ENCODE measurements around the gene CNOT3.
"Not testable (repeated sequence)": the region's sequence is repeated elsewhere in the genome, so short reads cannot be mapped to it uniquely, and the experiment has no call there.

Gene CNOT3

GRCh38 chr19:54186934-54187381 lies 49.4 kb downstream of the CNOT3 start:
- no peak overlapping the region for H3K4me3 ChIP-seq (ENCODE audit: low read depth, low read length)
- H3K27me3 ChIP-seq (ENCODE audit: insufficient read depth, low read length) = no peaks in the 10 kb centered on the region
- no peak overlapping the region for H3K27ac ChIP-seq (ENCODE audit: low read depth, low read length)
- H2AFZ ChIP-seq (ENCODE audit: low read length, unreplicated experiment) = no peak overlapping the region
- peaks cover under 1% of the 10 kb centered on the region for H3K4me1 ChIP-seq (ENCODE audit: control insufficient read depth, insufficient read depth, low read length, unreplicated experiment)
- H3K36me3 ChIP-seq (ENCODE audit: insufficient read depth, low read length) = 0 out of 2 replicates have a peak, but pooled peaks cover 5% of the 10 kb centered on the region
- H3K79me2 ChIP-seq (ENCODE audit: control insufficient read depth, insufficient read depth, low read length, unreplicated experiment) = peaks cover 31% of the 10 kb centered on the region

GRCh38 chr19:54188215-54188871 lies 50.8 kb downstream of the CNOT3 start:
- Histone ChIP-seq H3K4me3 (ENCODE audit: low read depth, low read length) (peak overlapping the region; percentile 85), H3K27ac (ENCODE audit: low read depth, low read length) (peak overlapping the region; percentile 99), H3K4me1 (ENCODE audit: control insufficient read depth, insufficient read depth, low read length, unreplicated experiment) (peaks cover 8% of the 10 kb centered on the region), H3K36me3 (ENCODE audit: insufficient read depth, low read length) (0 out of 2 replicates have a peak, but pooled peaks cover under 1% of the 10 kb centered on the region), H3K79me2 (ENCODE audit: control insufficient read depth, insufficient read depth, low read length, unreplicated experiment) (peaks cover 44% of the 10 kb centered on the region), H2AFZ (ENCODE audit: low read length, unreplicated experiment) (no peak overlapping the region), H3K27me3 (ENCODE audit: insufficient read depth, low read length) (no peaks in the 10 kb centered on the region)

GRCh38 chr19:54189145-54189734 lies 51.7 kb downstream of the CNOT3 start, which contains the start of gene MBOAT7:
TSS of gene MBOAT7 (minus strand) at chr19:54189580. CDS start at chr19:54188508, 1,072 bp downstream.
- Histone ChIP-seq H3K36me3 (ENCODE audit: insufficient read depth, low read length) (no peaks in the 10 kb centered on the region), H3K27ac (ENCODE audit: low read depth, low read length) (peak within 1 kb of the TSS; percentile 99), H3K4me3 (ENCODE audit: low read depth, low read length) (peak within 1 kb of the TSS; percentile 98), H3K27me3 (ENCODE audit: insufficient read depth, low read length) (no peaks in the 10 kb centered on the region), H3K79me2 (ENCODE audit: control insufficient read depth, insufficient read depth, low read length, unreplicated experiment) (peaks cover 45% of the 10 kb centered on the region), H2AFZ (ENCODE audit: low read length, unreplicated experiment) (peak within 1 kb of the TSS; percentile 76), H3K4me1 (ENCODE audit: control insufficient read depth, insufficient read depth, low read length, unreplicated experiment) (peaks cover 8% of the 10 kb centered on the region)

GRCh38 chr19:54189735-54190502 lies 52.4 kb downstream of the CNOT3 start:
- peaks cover 8% of the 10 kb centered on the region for H3K4me1 ChIP-seq (ENCODE audit: control insufficient read depth, insufficient read depth, low read length, unreplicated experiment)
- H3K36me3 ChIP-seq (ENCODE audit: insufficient read depth, low read length) = no peaks in the 10 kb centered on the region
- peak overlapping the region; percentile 52 for H2AFZ ChIP-seq (ENCODE audit: low read length, unreplicated experiment)
- H3K4me3 ChIP-seq (ENCODE audit: low read depth, low read length) = peak overlapping the region; percentile 98
- peak overlapping the region; percentile 99 for H3K27ac ChIP-seq (ENCODE audit: low read depth, low read length)
- no peaks in the 10 kb centered on the region for H3K27me3 ChIP-seq (ENCODE audit: insufficient read depth, low read length)
- peaks cover 45% of the 10 kb centered on the region for H3K79me2 ChIP-seq (ENCODE audit: control insufficient read depth, insufficient read depth, low read length, unreplicated experiment)

- H3K4me3 ChIP-seq (ENCODE audit: low read depth, low read length) = peak overlapping the region; percentile 98
- peak overlapping the region; percentile 99 for H3K27ac ChIP-seq (ENCODE audit: low read depth, low read length)
- H3K36me3 ChIP-seq (ENCODE audit: insufficient read depth, low read length) = no peaks in the 10 kb centered on the region
- peaks cover 8% of the 10 kb centered on the region for H3K4me1 ChIP-seq (ENCODE audit: control insufficient read depth, insufficient read depth, low read length, unreplicated experiment)
- no peaks in the 10 kb centered on the region for H3K27me3 ChIP-seq (ENCODE audit: insufficient read depth, low read length)
- peak overlapping the region; percentile 89 for H2AFZ ChIP-seq (ENCODE audit: low read length, unreplicated experiment)
- H3K79me2 ChIP-seq (ENCODE audit: control insufficient read depth, insufficient read depth, low read length, unreplicated experiment) = peaks cover 45% of the 10 kb centered on the region
These were observed 53.0 kb downstream of the CNOT3 start for GRCh38 chr19:54190503-54191010.

- H3K4me3 ChIP-seq (ENCODE audit: low read depth, low read length) = peak within 1 kb of the TSS; percentile 98
- no peaks in the 10 kb centered on the region for H3K27me3 ChIP-seq (ENCODE audit: insufficient read depth, low read length)
- H2AFZ ChIP-seq (ENCODE audit: low read length, unreplicated experiment) = peak within 1 kb of the TSS; percentile 89
- H3K79me2 ChIP-seq (ENCODE audit: control insufficient read depth, insufficient read depth, low read length, unreplicated experiment) = peaks cover 44% of the 10 kb centered on the region
- H3K27ac ChIP-seq (ENCODE audit: low read depth, low read length) = peak within 1 kb of the TSS; percentile 99
- H3K4me1 ChIP-seq (ENCODE audit: control insufficient read depth, insufficient read depth, low read length, unreplicated experiment) = peaks cover 8% of the 10 kb centered on the region
- no peaks in the 10 kb centered on the region for H3K36me3 ChIP-seq (ENCODE audit: insufficient read depth, low read length)
These were observed 53.6 kb downstream of the CNOT3 start, which contains the start of gene TSEN34 for GRCh38 chr19:54191011-54191810. TSS of gene TSEN34 (plus strand) at chr19:54191308. CDS start at chr19:54191365, 57 bp downstream.

GRCh38 chr19:54191811-54192453 lies 54.4 kb downstream of the CNOT3 start:
- peak overlapping the region; percentile 89 for H2AFZ ChIP-seq (ENCODE audit: low read length, unreplicated experiment)
- peaks cover 8% of the 10 kb centered on the region for H3K4me1 ChIP-seq (ENCODE audit: control insufficient read depth, insufficient read depth, low read length, unreplicated experiment)
- no peaks in the 10 kb centered on the region for H3K27me3 ChIP-seq (ENCODE audit: insufficient read depth, low read length)
- H3K4me3 ChIP-seq (ENCODE audit: low read depth, low read length) = peak overlapping the region; percentile 98
- H3K27ac ChIP-seq (ENCODE audit: low read depth, low read length) = peak overlapping the region; percentile 99
- H3K36me3 ChIP-seq (ENCODE audit: insufficient read depth, low read length) = no peaks in the 10 kb centered on the region
- peaks cover 38% of the 10 kb centered on the region for H3K79me2 ChIP-seq (ENCODE audit: control insufficient read depth, insufficient read depth, low read length, unreplicated experiment)

GRCh38 chr19:54193011-54193410 lies 55.4 kb downstream of the CNOT3 start:
- peaks cover 29% of the 10 kb centered on the region for H3K79me2 ChIP-seq (ENCODE audit: control insufficient read depth, insufficient read depth, low read length, unreplicated experiment)
- H2AFZ ChIP-seq (ENCODE audit: low read length, unreplicated experiment) = no peak overlapping the region
- no peak overlapping the region for H3K27ac ChIP-seq (ENCODE audit: low read depth, low read length)
- H3K36me3 ChIP-seq (ENCODE audit: insufficient read depth, low read length) = no peaks in the 10 kb centered on the region
- H3K4me3 ChIP-seq (ENCODE audit: low read depth, low read length) = no peak overlapping the region
- H3K4me1 ChIP-seq (ENCODE audit: control insufficient read depth, insufficient read depth, low read length, unreplicated experiment) = peaks cover 8% of the 10 kb centered on the region
- H3K27me3 ChIP-seq (ENCODE audit: insufficient read depth, low read length) = no peaks in the 10 kb centered on the region

- not testable (repeated sequence) for H3K27ac ChIP-seq (ENCODE audit: low read depth, low read length); H2AFZ ChIP-seq (ENCODE audit: low read length, unreplicated experiment); H3K27me3 ChIP-seq (ENCODE audit: insufficient read depth, low read length); H3K36me3 ChIP-seq (ENCODE audit: insufficient read depth, low read length); H3K4me3 ChIP-seq (ENCODE audit: low read depth, low read length); H3K4me1 ChIP-seq (ENCODE audit: control insufficient read depth, insufficient read depth, low read length, unreplicated experiment)
- H3K79me2 ChIP-seq (ENCODE audit: control insufficient read depth, insufficient read depth, low read length, unreplicated experiment) = peaks cover 18% of the 10 kb centered on the region
These were observed 56.9 kb downstream of the CNOT3 start for GRCh38 chr19:54194463-54194862.

All from ACC112 (cell line).